Measurements from ENCODE around the gene CCL19. TPM values are rescaled to one million over a fixed set of nuclear protein-coding genes. Genes with fewer than 3 reads are reported as not detected.

CCL19 gene
- total RNA-seq, 1 experiment from 2014 or later = not detected

- H3K27ac ChIP-seq (ENCODE audit: low read length) = peak within 1 kb of the TSS; percentile 93
- TSS peak; percentile 63 for BruUV-seq (replicated peaks)
- TF ChIP-seq SIN3A (IDR thresholded peaks at IDR 0.05; ENCODE audit: borderline replicate concordance, insufficient read depth, low read depth, low read length) (no peak), TCF7L2 (IDR thresholded peaks at IDR 0.05; ENCODE audit: low read depth, low read length) (peak; percentile 43), REST (IDR thresholded peaks at IDR 0.05; ENCODE audit: insufficient read depth in 1 of 2, low read depth in 2 of 2, low read length in 1 of 2) (no peak), CTCF (IDR thresholded peaks at IDR 0.05) (no peak), POLR2AphosphoS5 (IDR thresholded peaks at IDR 0.05; ENCODE audit: low read depth, low read length) (peak; percentile 77)
- ChIA-PET POLR2A (no interaction called here), CTCF (interaction anchor here (0.8 to 1.3 kb wide), 6 partner anchors 9 to 56 kb away, joined by 3 to 8 read pairs (median 4); partner anchors contain the start of gene SIGMAR1)
- peaks cover 24% of the 10 kb centered on the region for H3K4me1 ChIP-seq (ENCODE audit: control insufficient read depth, insufficient read depth, low read length)
- ATAC-seq (peak; percentile 89), DNase-seq (ENCODE audit: low read depth, low spot score) (peak; percentile 30)
- no peaks in the 10 kb centered on the region for H3K9me3 ChIP-seq (ENCODE audit: control insufficient read depth, insufficient read depth, low read depth, low read length)
- intact Hi-C loops (cut with micrococcal nuclease; ENCODE audit: unreplicated experiment) (no loop called here), in situ Hi-C loops (cut with HindIII; ENCODE audit: low pct_unique_long_range_greater_than_20kb, low sequenced_read_pairs) (no loop called here)
- no peaks in the 10 kb centered on the region for H3K36me3 ChIP-seq (ENCODE audit: control insufficient read depth, insufficient read depth, low read length)
- H3K27me3 ChIP-seq (ENCODE audit: control insufficient read depth, insufficient read depth, low read length) = no peaks in the 10 kb centered on the region
- peak within 1 kb of the TSS; percentile 73 to 84 for H3K4me3 ChIP-seq (ENCODE audit: low read depth in 2 of 2, low read length in 2 of 2)
These were observed 44.6 kb downstream of the CCL19 start, which contains the start of gene GALT for GRCh38 chr9:34646211-34647083. TSS of gene GALT (plus strand) at chr9:34646675. CDS start at chr9:34646705, 30 bp downstream.

- TF ChIP-seq CTCF (IDR thresholded peaks at IDR 0.05) = no peak
- no peak for TF ChIP-seq REST (IDR thresholded peaks at IDR 0.05; ENCODE audit: insufficient read depth in 1 of 2, low read depth in 2 of 2, low read length in 1 of 2)
- no peak for TF ChIP-seq POLR2AphosphoS5 (IDR thresholded peaks at IDR 0.05; ENCODE audit: low read depth, low read length)
- no peak for TF ChIP-seq TCF7L2 (IDR thresholded peaks at IDR 0.05; ENCODE audit: low read depth, low read length)
- no peak for TF ChIP-seq SIN3A (IDR thresholded peaks at IDR 0.05; ENCODE audit: borderline replicate concordance, insufficient read depth, low read depth, low read length)
- intact Hi-C loops (cut with micrococcal nuclease; ENCODE audit: unreplicated experiment) = no loop called here
- Histone ChIP-seq H3K9me3 (ENCODE audit: control insufficient read depth, insufficient read depth, low read depth, low read length) (no peaks in the 10 kb centered on the region), H3K4me1 (ENCODE audit: control insufficient read depth, insufficient read depth, low read length) (peaks cover 16% of the 10 kb centered on the region), H3K27ac (ENCODE audit: low read length) (no peak overlapping the region), H3K36me3 (ENCODE audit: control insufficient read depth, insufficient read depth, low read length) (no peaks in the 10 kb centered on the region), H3K4me3 (ENCODE audit: low read depth in 2 of 2, low read length in 2 of 2) (no peak overlapping the region), H3K27me3 (ENCODE audit: control insufficient read depth, insufficient read depth, low read length) (no peaks in the 10 kb centered on the region)
- ChIA-PET POLR2A (interaction anchor here (0.6 kb wide), 1 partner anchor 8 kb away, joined by 4 read pairs; no protein-coding TSS in a partner anchor), CTCF (interaction anchor here (1.2 kb wide), 2 partner anchors 11 to 57 kb away, joined by 4 to 6 read pairs; no protein-coding TSS in a partner anchor)
- ATAC-seq (no peak), DNase-seq (ENCODE audit: low read depth, low spot score) (no peak)
- no TSS peak for BruUV-seq (replicated peaks)
- in situ Hi-C loops (cut with HindIII; ENCODE audit: low pct_unique_long_range_greater_than_20kb, low sequenced_read_pairs) = no loop called here
These were observed 46.2 kb downstream of the CCL19 start for GRCh38 chr9:34644766-34645314.

All from Panc1 (cell line).